ENCODE measurements around the gene ANXA2.
"Not testable (repeated sequence)": the region's sequence is repeated elsewhere in the genome, so short reads cannot be mapped to it uniquely, and the experiment has no call there.

Gene ANXA2

GRCh38 chr15:60364612-60364924 is 33.2 kb downstream of the ANXA2 start:
- H3K9me3 ChIP-seq, result no peaks in the 10 kb centered on the region
- no peak overlapping the region for H3K4me3 ChIP-seq (ENCODE audit: low read depth, low read length)
- H3K4me1 ChIP-seq, result peaks cover 24% of the 10 kb centered on the region
- DNase-seq, result no peak
- H3K27me3 ChIP-seq, result no peaks in the 10 kb centered on the region
- TF ChIP-seq CTCF (IDR thresholded peaks at IDR 0.05; ENCODE audit: low read depth, low read length), result no peak
- peaks cover 19% of the 10 kb centered on the region for H3K36me3 ChIP-seq

- H3K4me3 ChIP-seq (ENCODE audit: low read depth, low read length), result no peak overlapping the region
- no peaks in the 10 kb centered on the region for H3K9me3 ChIP-seq
- no peak for DNase-seq
- peaks cover 23% of the 10 kb centered on the region for H3K4me1 ChIP-seq
- no peaks in the 10 kb centered on the region for H3K27me3 ChIP-seq
- H3K36me3 ChIP-seq, result peaks cover 19% of the 10 kb centered on the region
- TF ChIP-seq CTCF (IDR thresholded peaks at IDR 0.05; ENCODE audit: low read depth, low read length), result no peak
Measured at GRCh38 chr15:60363903-60364611, 33.7 kb downstream of the ANXA2 start.

- no peak; the same call in 1 of the 2 replicates for TF ChIP-seq CTCF (IDR thresholded peaks at IDR 0.05; ENCODE audit: low read depth, low read length)
- Histone ChIP-seq H3K36me3 (peaks cover 19% of the 10 kb centered on the region), H3K27me3 (no peaks in the 10 kb centered on the region), H3K4me3 (ENCODE audit: low read depth, low read length) (no peak overlapping the region), H3K4me1 (peaks cover 27% of the 10 kb centered on the region), H3K9me3 (no peaks in the 10 kb centered on the region)
- DNase-seq, result peak; percentile 42
Measured at GRCh38 chr15:60363087-60363549, 34.7 kb downstream of the ANXA2 start.

- DNase-seq, result no peak
- H3K4me1 ChIP-seq, result peaks cover 27% of the 10 kb centered on the region
Measured at GRCh38 chr15:60362321-60363086, 35.3 kb downstream of the ANXA2 start.

GRCh38 chr15:60359738-60360137 is 38.0 kb downstream of the ANXA2 start:
- H3K9me3 ChIP-seq, H3K27me3 ChIP-seq: not testable (repeated sequence)
- DNase-seq, result peak; percentile 64
- peaks cover 31% of the 10 kb centered on the region for H3K4me1 ChIP-seq
- peak overlapping the region; percentile 41 for H3K4me3 ChIP-seq (ENCODE audit: low read depth, low read length)
- peaks cover 31% of the 10 kb centered on the region for H3K36me3 ChIP-seq
- TF ChIP-seq CTCF (IDR thresholded peaks at IDR 0.05; ENCODE audit: low read depth, low read length), result peak; percentile 85

More at GRCh38 chr15:60362321-60363086, 35.3 kb downstream of the ANXA2 start:
- TF ChIP-seq CTCF (IDR thresholded peaks at IDR 0.05; ENCODE audit: low read depth, low read length), result no peak
- Histone ChIP-seq H3K36me3 (peaks cover 19% of the 10 kb centered on the region), H3K27me3 (no peaks in the 10 kb centered on the region), H3K4me3 (ENCODE audit: low read depth, low read length) (no peak overlapping the region), H3K9me3 (no peaks in the 10 kb centered on the region)
